ENCODE data around the gene MLKL. TPM values are rescaled to one million over a fixed set of nuclear protein-coding genes. Genes with fewer than 3 reads are reported as not detected.

MLKL gene
- total RNA-seq, 1 experiment from 2014 or later: 9.7 TPM

GRCh38 chr16:74736531-74737157 is 36.0 kb upstream of the MLKL start:
- TF ChIP-seq CTCF (IDR thresholded peaks at IDR 0.05; ENCODE audit: insufficient read depth in 1 of 2, low read depth in 1 of 2, low read length in 1 of 2, severe bottlenecking in 1 of 2, unreplicated experiment in 1 of 2): no peak
- peaks cover 8% of the 10 kb centered on the region for H3K36me3 Mint-ChIP-seq (ENCODE audit: insufficient read depth, unreplicated experiment)
- H3K27ac Mint-ChIP-seq (ENCODE audit: unreplicated experiment): no peak overlapping the region
- peaks cover 1% of the 10 kb centered on the region for H3K4me1 Mint-ChIP-seq (ENCODE audit: low read depth, unreplicated experiment)
- no peak overlapping the region for H3K4me3 Mint-ChIP-seq (ENCODE audit: unreplicated experiment)
- BruUV-seq (replicated peaks): no TSS peak
- H3K27me3 Mint-ChIP-seq (ENCODE audit: insufficient read depth, unreplicated experiment): no peaks in the 10 kb centered on the region
- H3K9me3 Mint-ChIP-seq (ENCODE audit: unreplicated experiment): no peaks in the 10 kb centered on the region
- no peak for DNase-seq
- intact Hi-C loops (cut with micrococcal nuclease; ENCODE audit: unreplicated experiment): no loop called here
- Histone ChIP-seq H3K36me3 (ENCODE audit: control insufficient read depth, insufficient read depth, low read length) (no peaks in the 10 kb centered on the region), H3K9me3 (no peaks in the 10 kb centered on the region), H3K27me3 (replicated peaks; ENCODE audit: control insufficient read depth, insufficient read depth, low read length) (no peaks in the 10 kb centered on the region), H3K4me3 (ENCODE audit: low read depth, low read length) (no peak overlapping the region), H3K4me1 (no peaks in the 10 kb centered on the region)
- ChIA-PET POLR2A (no interaction called here), CTCF (no interaction called here)

- no peaks in the 10 kb centered on the region for H3K4me1 ChIP-seq
- no peaks in the 10 kb centered on the region for H3K36me3 ChIP-seq (ENCODE audit: control insufficient read depth, insufficient read depth, low read length)
- Mint-ChIP-seq H3K4me3 (ENCODE audit: unreplicated experiment) (no peak overlapping the region), H3K36me3 (ENCODE audit: insufficient read depth, unreplicated experiment) (peaks cover 8% of the 10 kb centered on the region), H3K27ac (ENCODE audit: unreplicated experiment) (no peak overlapping the region), H3K27me3 (ENCODE audit: insufficient read depth, unreplicated experiment) (no peaks in the 10 kb centered on the region), H3K9me3 (ENCODE audit: unreplicated experiment) (no peaks in the 10 kb centered on the region), H3K4me1 (ENCODE audit: low read depth, unreplicated experiment) (peaks cover 8% of the 10 kb centered on the region)
- ChIA-PET CTCF (no interaction called here), POLR2A (no interaction called here)
- no TSS peak for BruUV-seq (replicated peaks)
- H3K4me3 ChIP-seq (ENCODE audit: low read depth, low read length): no peak overlapping the region
- intact Hi-C loops (cut with micrococcal nuclease; ENCODE audit: unreplicated experiment): no loop called here
- no peaks in the 10 kb centered on the region for H3K9me3 ChIP-seq
- TF ChIP-seq CTCF (IDR thresholded peaks at IDR 0.05; ENCODE audit: insufficient read depth in 1 of 2, low read depth in 1 of 2, low read length in 1 of 2, severe bottlenecking in 1 of 2, unreplicated experiment in 1 of 2): no peak
- no peaks in the 10 kb centered on the region for H3K27me3 ChIP-seq (replicated peaks; ENCODE audit: control insufficient read depth, insufficient read depth, low read length)
- no peak for DNase-seq
These were observed 34.9 kb upstream of the MLKL start for GRCh38 chr16:74735554-74735953.

GRCh38 chr16:74735162-74735452 is 34.4 kb upstream of the MLKL start:
- Histone ChIP-seq H3K9me3 (no peaks in the 10 kb centered on the region), H3K4me3 (ENCODE audit: low read depth, low read length) (no peak overlapping the region), H3K36me3 (ENCODE audit: control insufficient read depth, insufficient read depth, low read length) (no peaks in the 10 kb centered on the region), H3K27me3 (replicated peaks; ENCODE audit: control insufficient read depth, insufficient read depth, low read length) (no peaks in the 10 kb centered on the region), H3K4me1 (no peaks in the 10 kb centered on the region)
- peaks cover 12% of the 10 kb centered on the region for H3K4me1 Mint-ChIP-seq (ENCODE audit: low read depth, unreplicated experiment)
- no peak for DNase-seq
- no peaks in the 10 kb centered on the region for H3K27me3 Mint-ChIP-seq (ENCODE audit: insufficient read depth, unreplicated experiment)
- intact Hi-C loops (cut with micrococcal nuclease; ENCODE audit: unreplicated experiment): no loop called here
- ChIA-PET POLR2A (no interaction called here), CTCF (no interaction called here)
- no TSS peak for BruUV-seq (replicated peaks)
- no peak overlapping the region for H3K27ac Mint-ChIP-seq (ENCODE audit: unreplicated experiment)
- no peak for TF ChIP-seq CTCF (IDR thresholded peaks at IDR 0.05; ENCODE audit: insufficient read depth in 1 of 2, low read depth in 1 of 2, low read length in 1 of 2, severe bottlenecking in 1 of 2, unreplicated experiment in 1 of 2)
- no peak overlapping the region for H3K4me3 Mint-ChIP-seq (ENCODE audit: unreplicated experiment)
- H3K36me3 Mint-ChIP-seq (ENCODE audit: insufficient read depth, unreplicated experiment): peaks cover 8% of the 10 kb centered on the region
- no peaks in the 10 kb centered on the region for H3K9me3 Mint-ChIP-seq (ENCODE audit: unreplicated experiment)

Data from Caco-2 (cell line).